ENCODE measurements around the gene METTL15.
"Not testable (repeated sequence)": the region's sequence is repeated elsewhere in the genome, so short reads cannot be mapped to it uniquely, and the experiment has no call there.

Gene METTL15, protein sequence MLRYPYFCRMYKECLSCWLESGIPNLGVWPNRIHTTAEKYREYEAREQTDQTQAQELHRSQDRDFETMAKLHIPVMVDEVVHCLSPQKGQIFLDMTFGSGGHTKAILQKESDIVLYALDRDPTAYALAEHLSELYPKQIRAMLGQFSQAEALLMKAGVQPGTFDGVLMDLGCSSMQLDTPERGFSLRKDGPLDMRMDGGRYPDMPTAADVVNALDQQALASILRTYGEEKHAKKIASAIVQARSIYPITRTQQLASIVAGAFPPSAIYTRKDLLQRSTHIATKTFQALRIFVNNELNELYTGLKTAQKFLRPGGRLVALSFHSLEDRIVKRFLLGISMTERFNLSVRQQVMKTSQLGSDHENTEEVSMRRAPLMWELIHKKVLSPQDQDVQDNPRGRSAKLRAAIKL

GRCh38 chr11:28107750-28108618 is at the start of gene METTL15, which contains the start of gene KIF18A:
METTL15 (plus strand) TSS chr11:28108388; CDS start chr11:28113335, 4,947 bp downstream.
KIF18A (minus strand) TSS chr11:28108156; CDS start chr11:28097947, 10,209 bp downstream.
- peak; percentile 98 for FAIRE-seq

DNA sequence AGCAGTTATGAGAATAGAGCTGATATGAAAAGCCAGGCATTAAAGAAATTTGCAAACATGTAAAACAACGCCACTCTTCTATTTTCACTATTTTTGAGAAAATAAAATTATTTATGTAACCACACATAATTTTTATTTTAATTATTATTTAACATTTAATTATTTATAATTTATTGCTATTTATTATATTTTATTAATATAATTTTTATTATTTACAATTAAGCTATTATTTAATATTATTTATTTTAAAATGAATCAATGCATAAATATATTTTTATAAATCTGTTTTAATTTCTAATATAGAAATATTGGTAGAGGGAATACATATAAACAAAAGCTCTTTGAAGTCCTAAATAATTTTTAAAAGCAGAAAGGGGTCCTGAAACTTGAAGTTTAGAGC is 36.9 kb upstream of the METTL15 start:
- peak; percentile 97 for FAIRE-seq

GRCh38 chr11:28072321-28072720 is 35.9 kb upstream of the METTL15 start:
- no peak for FAIRE-seq

- FAIRE-seq, result no peak
Observed at GRCh38 chr11:28077521-28077920, 30.7 kb upstream of the METTL15 start.

GRCh38 chr11:28083118-28083517 is 25.1 kb upstream of the METTL15 start:
- no peak for FAIRE-seq

DNA sequence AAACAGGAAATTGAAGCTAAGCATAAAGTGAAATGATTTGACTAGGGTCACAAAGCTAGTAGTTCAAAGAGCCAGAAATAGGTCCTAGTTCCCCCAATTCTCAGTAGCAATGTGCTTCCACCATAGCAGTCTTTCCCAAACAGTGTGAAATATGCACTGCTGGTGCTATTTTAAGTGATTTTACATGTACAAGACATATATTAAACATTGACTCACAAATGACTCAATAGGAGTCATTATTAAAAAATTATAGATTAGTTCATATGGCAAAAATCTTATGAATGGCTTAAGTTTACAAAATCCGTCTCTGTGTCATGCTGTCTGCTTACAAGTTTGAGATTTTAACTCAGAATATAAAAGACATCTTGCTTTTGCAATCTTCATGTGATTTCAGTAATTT is 21.6 kb upstream of the METTL15 start:
- no peak for FAIRE-seq

- FAIRE-seq, result not testable (repeated sequence)
Observed at GRCh38 chr11:28087192-28087591, 21.0 kb upstream of the METTL15 start.

GRCh38 chr11:28087693-28088092 is 20.5 kb upstream of the METTL15 start:
- FAIRE-seq, result not testable (repeated sequence)

DNA sequence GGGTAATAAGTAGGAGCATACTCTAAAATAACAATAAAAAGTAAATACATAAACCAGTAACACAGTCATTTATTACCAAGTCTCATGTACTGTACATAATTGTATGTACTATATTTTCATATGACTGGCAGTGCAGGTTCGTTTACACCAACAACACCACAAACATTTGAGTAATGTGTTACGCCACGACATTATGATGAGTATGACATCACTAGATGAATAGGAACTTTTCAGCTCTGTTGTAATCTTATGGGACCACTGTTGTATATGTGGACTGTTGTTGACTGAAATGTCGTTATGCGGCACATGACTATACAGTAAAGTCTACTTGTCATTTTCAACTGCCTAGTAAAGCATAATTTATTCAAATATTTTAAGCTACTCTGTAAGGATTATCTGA is 18.8 kb upstream of the METTL15 start:
- FAIRE-seq, result no peak

DNA sequence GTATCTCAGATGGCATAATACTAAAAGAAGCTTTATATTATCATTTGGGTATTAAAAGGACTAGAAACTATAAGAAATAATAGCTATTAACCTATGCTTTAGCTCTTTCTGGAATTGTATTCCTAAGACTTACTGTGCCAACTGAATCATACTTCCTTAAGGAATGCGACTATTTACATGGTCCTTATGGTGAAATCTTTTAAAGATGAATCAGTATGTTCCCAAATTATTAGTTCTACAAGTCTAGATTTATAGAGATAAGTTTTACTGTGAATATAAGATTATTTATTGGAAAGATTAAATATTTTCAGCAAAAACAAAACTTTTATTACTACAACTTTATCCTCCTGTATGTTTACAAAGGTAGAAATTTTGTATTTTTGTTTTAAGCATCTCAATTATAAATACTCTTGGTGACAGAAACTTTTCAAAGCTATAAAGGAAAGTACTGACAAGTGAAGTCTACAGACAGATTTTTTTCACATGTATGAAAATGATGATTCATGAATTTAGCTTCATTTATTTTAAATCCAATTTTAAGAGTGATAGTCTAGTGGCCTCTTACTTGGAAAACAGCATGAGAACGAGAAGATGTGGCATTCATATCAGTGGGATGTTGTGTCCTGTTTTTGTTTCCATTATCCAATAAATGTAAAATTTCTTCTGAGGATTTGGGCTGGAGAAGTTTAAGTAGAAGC is 18.0 kb upstream of the METTL15 start:
- FAIRE-seq, result peak; percentile 34

DNA sequence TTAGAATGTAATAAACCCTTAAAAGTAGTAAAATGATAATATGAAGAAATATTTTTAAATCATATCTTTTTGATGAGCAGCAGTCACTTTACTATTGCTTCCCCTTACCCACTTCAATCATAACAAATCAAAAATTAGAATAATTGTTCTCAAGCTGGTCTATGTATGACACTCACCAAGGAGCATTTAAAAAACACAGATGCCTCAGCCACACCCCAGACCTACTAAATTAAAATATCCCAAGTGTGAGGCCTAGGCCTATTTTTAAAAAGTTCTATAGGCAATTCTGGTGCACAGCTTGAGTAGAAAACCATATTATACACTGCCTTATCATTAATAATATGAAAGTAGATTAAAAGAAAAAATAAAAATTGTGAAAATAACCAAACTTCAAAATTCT is 15.4 kb upstream of the METTL15 start:
- FAIRE-seq, result no peak

GRCh38 chr11:28098257-28098656 is 9.9 kb upstream of the METTL15 start:
- no peak for FAIRE-seq

DNA sequence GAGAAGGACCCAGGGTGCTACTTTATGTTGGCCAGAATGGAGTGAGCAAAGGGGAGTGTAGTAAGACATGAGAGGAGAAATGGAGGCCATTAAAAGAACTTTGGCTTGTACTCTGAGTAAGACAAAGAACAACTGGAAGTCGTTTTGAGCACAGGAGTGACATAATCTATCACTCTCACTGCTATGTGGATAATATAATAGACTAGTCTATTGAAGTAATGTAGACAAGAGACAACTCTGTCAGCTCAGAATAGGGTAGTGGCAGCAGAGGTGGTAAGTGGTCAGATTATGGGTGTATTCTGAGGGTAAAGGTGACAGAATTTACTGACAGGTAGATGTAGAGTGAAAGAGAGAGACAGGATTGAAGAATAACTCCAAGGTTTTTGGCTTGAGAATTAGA is 8.5 kb upstream of the METTL15 start:
- no peak for FAIRE-seq

- no peak for FAIRE-seq
Observed at GRCh38 chr11:28100665-28101064, 7.5 kb upstream of the METTL15 start.

DNA sequence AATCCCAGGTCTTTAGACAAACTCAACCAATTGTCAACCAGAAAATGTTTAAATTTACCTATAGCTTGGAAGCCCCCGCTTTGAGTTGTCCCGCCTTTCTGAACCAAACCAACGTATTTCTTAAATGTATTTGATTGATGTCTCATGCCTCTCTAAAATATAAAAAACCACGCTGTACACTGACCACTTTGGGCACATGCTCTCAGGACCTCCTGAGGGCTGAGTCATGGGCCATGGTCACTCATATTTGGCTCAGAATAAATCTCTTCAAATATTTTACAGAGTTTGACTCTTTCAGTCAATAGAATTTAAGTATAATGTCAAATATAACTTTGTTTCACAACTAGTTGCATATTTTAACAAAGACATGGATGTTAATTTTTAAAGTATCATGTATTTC is 5.9 kb upstream of the METTL15 start:
- FAIRE-seq, result not testable (repeated sequence)

DNA sequence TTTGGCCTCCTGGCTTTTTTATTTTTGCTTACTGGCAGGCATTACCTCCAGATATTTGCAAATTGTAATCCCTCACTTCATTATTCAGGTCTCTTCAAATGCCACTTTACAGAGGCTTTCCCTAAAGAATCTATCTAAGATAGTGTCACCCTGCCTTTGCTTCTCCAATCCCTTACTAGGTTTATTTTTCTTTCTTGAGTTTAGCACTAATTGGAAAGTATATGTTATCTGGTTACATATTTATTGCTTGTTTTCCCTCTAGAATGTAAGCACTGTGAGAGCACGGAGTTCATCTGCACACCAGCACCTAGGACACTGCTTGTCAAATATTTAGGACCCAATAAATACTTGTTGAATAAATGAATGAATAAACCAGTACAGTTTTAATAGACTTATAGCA is 3.8 kb upstream of the METTL15 start:
- FAIRE-seq, result no peak

- no peak for FAIRE-seq
Observed at GRCh38 chr11:28104984-28105383, 3.2 kb upstream of the METTL15 start.

- FAIRE-seq, result no peak
Observed at GRCh38 chr11:28105869-28106268, 2.3 kb upstream of the METTL15 start.

DNA sequence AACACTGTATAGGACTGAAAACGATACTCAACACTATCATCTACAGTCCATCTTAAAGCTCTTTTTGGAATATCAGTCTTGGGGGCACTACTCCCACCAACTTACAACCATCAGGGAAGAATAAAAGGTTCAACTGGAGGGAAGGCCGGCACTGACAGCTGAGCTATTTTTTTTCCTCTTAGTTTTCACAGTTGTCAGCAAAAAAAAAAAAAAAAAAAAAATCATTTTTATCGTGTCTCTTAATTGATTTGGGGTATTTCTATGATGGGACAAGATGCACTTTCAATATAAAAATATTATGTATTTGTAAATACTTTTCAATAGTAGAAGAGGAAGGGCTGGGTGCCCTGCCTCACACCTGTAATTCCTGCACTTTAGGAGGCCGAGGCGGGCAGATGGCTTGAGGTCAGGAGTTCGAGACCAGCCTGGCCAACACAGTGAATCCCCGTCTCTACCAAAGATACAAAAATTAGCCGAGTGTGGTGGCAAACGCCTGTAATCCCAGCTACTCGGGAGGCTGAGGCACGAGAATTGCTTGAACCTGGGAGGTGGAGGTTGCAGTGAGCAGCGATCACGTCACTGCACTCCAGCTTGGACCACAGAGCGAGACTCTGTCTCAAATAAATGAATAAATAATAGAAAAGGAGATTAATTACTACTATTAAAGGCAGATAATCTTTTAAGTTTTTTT is 1.7 kb upstream of the METTL15 start:
- FAIRE-seq, result no peak

GRCh38 chr11:28107191-28107749 is 918 bp upstream of the METTL15 start:
- no peak for FAIRE-seq

- no peak for FAIRE-seq
Observed at GRCh38 chr11:28108958-28109357, 770 bp downstream of the METTL15 start.

Measured in A204.1 (cell line).